Neural progenitor cell (in vitro differentiated cells): ENCODE measurements around the gene TRIM38. TPM values are rescaled to one million over a fixed set of nuclear protein-coding genes. Genes with fewer than 3 reads are reported as not detected.
"Not testable (repeated sequence)": the region's sequence is repeated elsewhere in the genome, so short reads cannot be mapped to it uniquely, and the experiment has no call there.

ENCODE experiments used
- DNase-seq: peaks from one replicate; pipeline ENCODE4 v3.0.0-alpha.2; 2016; ENCODE audit warnings: low spot score
- H2AFZ ChIP-seq: fragments of 200-600 bp; sonication (generic); replicated peaks from 2 replicates; pipeline ENCODE4 v1.6.1; 2016; ENCODE audit warnings: antibody characterized with exemption
- H3F3A ChIP-seq: fragments of 200-600 bp; sonication (generic); 2 replicates; pipeline ENCODE4 v1.6.1; 2016; ENCODE audit warnings: antibody characterized with exemption, low read depth
- H3K27ac ChIP-seq: fragments of 200-600 bp; sonication (generic); 2 replicates; pipeline ENCODE4 v1.5.1; 2016; ENCODE audit warnings: mild to moderate bottlenecking
- H3K27me3 ChIP-seq: fragments of 200-600 bp; sonication (generic); 2 replicates; pipeline ENCODE4 v1.6.1; 2016; ENCODE audit warnings: mild to moderate bottlenecking, moderate library complexity
- H3K36me3 ChIP-seq: fragments of 200-600 bp; sonication (generic); 2 replicates; pipeline ENCODE4 v1.5.1; 2016
- H3K4me1 ChIP-seq: fragments of 200-600 bp; sonication (generic); 2 replicates; pipeline ENCODE4 v1.6.1; 2016; ENCODE audit warnings: mixed run types
- H3K4me2 ChIP-seq: fragments of 200-600 bp; sonication (generic); 2 replicates; pipeline ENCODE4 v1.6.1; 2016
- H3K4me3 ChIP-seq: fragments of 200-600 bp; sonication (generic); 2 replicates; pipeline ENCODE4 v1.5.1; 2016
- H3K79me2 ChIP-seq: fragments of 200-600 bp; sonication (generic); 2 replicates; pipeline ENCODE4 v1.6.1; 2016; ENCODE audit warnings: low read depth
- H3K9ac ChIP-seq: fragments of 200-600 bp; sonication (generic); 2 replicates; pipeline ENCODE4 v1.6.1; 2016
- H3K9me3 ChIP-seq: fragments of 200-600 bp; sonication (generic); 2 replicates; pipeline ENCODE4 v1.5.1; 2016; ENCODE audit warnings: low read depth
- H4K20me1 ChIP-seq: fragments of 200-600 bp; sonication (generic); 2 replicates; pipeline ENCODE4 v1.6.1; 2016; ENCODE audit warnings: low read depth
- H3K27ac Mint-ChIP-seq: 3 replicates; pipeline ENCODE4 v1.8.0; 2021; ENCODE audit warnings: mixed read lengths
- H3K27me3 Mint-ChIP-seq: 2 replicates; pipeline ENCODE4 v1.8.0; 2022; ENCODE audit warnings: low read depth, mild to moderate bottlenecking, inconsistent platforms, moderate library complexity, mixed read lengths; ENCODE audit not compliant: insufficient read depth
- H3K36me3 Mint-ChIP-seq: 3 replicates; pipeline ENCODE4 v1.8.0; 2021; ENCODE audit warnings: mixed read lengths
- H3K4me1 Mint-ChIP-seq: 3 replicates; pipeline ENCODE4 v1.8.0; 2021; ENCODE audit warnings: mixed read lengths
- H3K4me3 Mint-ChIP-seq: 3 replicates; pipeline ENCODE4 v1.8.0; 2021; ENCODE audit warnings: mild to moderate bottlenecking, moderate library complexity, mixed read lengths
- H3K9me3 Mint-ChIP-seq: 3 replicates; pipeline ENCODE4 v1.8.0; 2020; ENCODE audit warnings: mixed read lengths
- CTCF ChIP-seq: fragments of 200-600 bp; sonication (generic); IDR thresholded peaks from 2 replicates; pipeline ENCODE4 v1.5.1; 2017; ENCODE audit warnings: antibody characterized with exemption, mild to moderate bottlenecking
- EZH2 ChIP-seq: fragments of 200-600 bp; sonication (generic); IDR thresholded peaks from 2 replicates; pipeline ENCODE4 v1.6.1; 2017; ENCODE audit warnings: antibody characterized with exemption, mild to moderate bottlenecking, moderate library complexity
- EZH2phosphoT487 ChIP-seq: fragments of 200-600 bp; sonication (generic); IDR thresholded peaks from 2 replicates; pipeline ENCODE4 v1.6.1; 2017; ENCODE audit warnings: antibody characterized with exemption
- total RNA-seq: library from RNA; depleted of rRNA; stranded (reverse); fragments of >200 nt; gene quantifications from 2 replicates; pipeline ENCODE4 v1.2.3, GENCODE V29; 2015; ENCODE audit warnings: low replicate concordance

The TRIM38 gene
- total RNA-seq, 1 donor from 2014 or later = 0.30 TPM

GRCh38 chr6:25942561-25943147 is 19.9 kb upstream of the TRIM38 start:
- Histone ChIP-seq H3K9me3 (no peaks in the 10 kb centered on the region), H3K4me1 (no peaks in the 10 kb centered on the region), H3K27me3 (no peaks in the 10 kb centered on the region), H3F3A (no peaks in the 10 kb centered on the region), H3K27ac (no peak overlapping the region), H3K79me2 (no peaks in the 10 kb centered on the region), H3K9ac (no peak overlapping the region), H3K4me2 (no peak overlapping the region), H3K4me3 (no peak overlapping the region), H2AFZ (no peak overlapping the region), H4K20me1 (no peaks in the 10 kb centered on the region), H3K36me3 (no peaks in the 10 kb centered on the region)
- Mint-ChIP-seq H3K9me3 (peaks cover 3% of the 10 kb centered on the region), H3K27me3 (no peaks in the 10 kb centered on the region), H3K27ac (no peak overlapping the region), H3K4me3 (no peak overlapping the region), H3K36me3 (no peaks in the 10 kb centered on the region), H3K4me1 (no peaks in the 10 kb centered on the region)
- TF ChIP-seq EZH2 (no peak), CTCF (peak; percentile 60)
- peak; percentile 21 for DNase-seq

- H3K9me3 Mint-ChIP-seq = peaks cover 3% of the 10 kb centered on the region
- H3K4me1 Mint-ChIP-seq = no peaks in the 10 kb centered on the region
- Histone ChIP-seq H4K20me1 (no peaks in the 10 kb centered on the region), H3K9ac (no peak overlapping the region), H3K4me2 (no peak overlapping the region), H3K4me3 (no peak overlapping the region), H3K79me2 (no peaks in the 10 kb centered on the region), H3K36me3 (no peaks in the 10 kb centered on the region), H3F3A (no peaks in the 10 kb centered on the region), H2AFZ (no peak overlapping the region), H3K27ac (no peak overlapping the region), H3K27me3 (no peaks in the 10 kb centered on the region), H3K4me1 (no peaks in the 10 kb centered on the region), H3K9me3 (no peaks in the 10 kb centered on the region)
- no peak overlapping the region for H3K27ac Mint-ChIP-seq
- TF ChIP-seq CTCF (no peak), EZH2phosphoT487 (no peak)
- H3K27me3 Mint-ChIP-seq = no peaks in the 10 kb centered on the region
- H3K36me3 Mint-ChIP-seq = no peaks in the 10 kb centered on the region
- no peak overlapping the region for H3K4me3 Mint-ChIP-seq
- no peak for DNase-seq
Observed at GRCh38 chr6:25943887-25944286, 18.7 kb upstream of the TRIM38 start.

GRCh38 chr6:25944688-25945574 is 17.7 kb upstream of the TRIM38 start:
- H3K9me3 Mint-ChIP-seq = peaks cover 5% of the 10 kb centered on the region
- H3K4me3 ChIP-seq = no peak overlapping the region
- H3K4me3 Mint-ChIP-seq = no peak overlapping the region
- TF ChIP-seq CTCF = no peak
- no peak for TF ChIP-seq EZH2phosphoT487
- TF ChIP-seq EZH2 = no peak
- H3K9me3 ChIP-seq = no peaks in the 10 kb centered on the region
- H3F3A ChIP-seq = no peaks in the 10 kb centered on the region
- no peaks in the 10 kb centered on the region for H3K36me3 ChIP-seq
- H3K9ac ChIP-seq = no peak overlapping the region
- no peaks in the 10 kb centered on the region for H3K4me1 ChIP-seq
- H3K4me2 ChIP-seq = no peak overlapping the region
- no peaks in the 10 kb centered on the region for H3K27me3 Mint-ChIP-seq
- no peak overlapping the region for H3K27ac ChIP-seq
- H4K20me1 ChIP-seq = no peaks in the 10 kb centered on the region
- no peaks in the 10 kb centered on the region for H3K27me3 ChIP-seq
- H2AFZ ChIP-seq = no peak overlapping the region
- H3K4me1 Mint-ChIP-seq = no peaks in the 10 kb centered on the region
- H3K79me2 ChIP-seq = no peaks in the 10 kb centered on the region
- no peak overlapping the region for H3K27ac Mint-ChIP-seq
- no peak for DNase-seq
- no peaks in the 10 kb centered on the region for H3K36me3 Mint-ChIP-seq

GRCh38 chr6:25945738-25946137 is 16.9 kb upstream of the TRIM38 start:
- not testable (repeated sequence) for H3K9me3 Mint-ChIP-seq, H3K36me3 Mint-ChIP-seq, H3K27ac ChIP-seq, H3K9ac ChIP-seq, H3K4me3 Mint-ChIP-seq, H3K79me2 ChIP-seq, H3K4me3 ChIP-seq, H3K9me3 ChIP-seq, H2AFZ ChIP-seq, H3K27me3 Mint-ChIP-seq, H3K4me1 ChIP-seq, H3K27me3 ChIP-seq, H3K4me2 ChIP-seq, H3K4me1 Mint-ChIP-seq, H4K20me1 ChIP-seq, H3K36me3 ChIP-seq, H3F3A ChIP-seq, DNase-seq, H3K27ac Mint-ChIP-seq
